ENCODE results near the gene GDF2.
A peak's percentile ranks its signal among the peaks of the same experiment; 100 is the strongest.

GDF2 gene

DNA sequence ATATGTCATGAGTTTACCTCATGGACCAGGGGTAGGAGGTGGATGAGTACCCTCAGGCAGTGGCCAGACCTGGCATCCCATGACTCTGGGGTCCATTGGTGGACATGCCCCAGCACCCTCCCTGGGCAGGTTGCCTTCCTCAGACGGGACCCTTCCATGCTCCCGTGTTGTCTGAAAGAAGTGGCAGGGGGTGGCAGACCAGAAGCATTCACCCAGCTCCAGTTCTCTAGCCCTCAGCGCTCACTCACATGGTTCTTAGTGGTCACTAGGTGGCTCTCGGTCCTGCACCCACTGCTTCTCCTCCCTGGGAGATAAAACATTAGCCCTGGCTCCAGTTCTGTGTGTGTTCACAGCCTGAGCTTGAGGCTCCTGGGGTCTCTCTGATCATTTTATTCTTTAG lies 31.9 kb downstream of the GDF2 start:
- DNase-seq (ENCODE audit: low read depth): peak; percentile 6
- no peak overlapping the region for H3K4me3 ChIP-seq (ENCODE audit: control insufficient read depth, low read depth, low read length)
- TF ChIP-seq, protein P1, sequence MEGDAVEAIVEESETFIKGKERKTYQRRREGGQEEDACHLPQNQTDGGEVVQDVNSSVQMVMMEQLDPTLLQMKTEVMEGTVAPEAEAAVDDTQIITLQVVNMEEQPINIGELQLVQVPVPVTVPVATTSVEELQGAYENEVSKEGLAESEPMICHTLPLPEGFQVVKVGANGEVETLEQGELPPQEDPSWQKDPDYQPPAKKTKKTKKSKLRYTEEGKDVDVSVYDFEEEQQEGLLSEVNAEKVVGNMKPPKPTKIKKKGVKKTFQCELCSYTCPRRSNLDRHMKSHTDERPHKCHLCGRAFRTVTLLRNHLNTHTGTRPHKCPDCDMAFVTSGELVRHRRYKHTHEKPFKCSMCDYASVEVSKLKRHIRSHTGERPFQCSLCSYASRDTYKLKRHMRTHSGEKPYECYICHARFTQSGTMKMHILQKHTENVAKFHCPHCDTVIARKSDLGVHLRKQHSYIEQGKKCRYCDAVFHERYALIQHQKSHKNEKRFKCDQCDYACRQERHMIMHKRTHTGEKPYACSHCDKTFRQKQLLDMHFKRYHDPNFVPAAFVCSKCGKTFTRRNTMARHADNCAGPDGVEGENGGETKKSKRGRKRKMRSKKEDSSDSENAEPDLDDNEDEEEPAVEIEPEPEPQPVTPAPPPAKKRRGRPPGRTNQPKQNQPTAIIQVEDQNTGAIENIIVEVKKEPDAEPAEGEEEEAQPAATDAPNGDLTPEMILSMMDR (conservative IDR thresholded peaks at IDR 0.05; ENCODE audit: control insufficient read depth, insufficient read depth, low read depth, low read length): peak; percentile 13

DNA sequence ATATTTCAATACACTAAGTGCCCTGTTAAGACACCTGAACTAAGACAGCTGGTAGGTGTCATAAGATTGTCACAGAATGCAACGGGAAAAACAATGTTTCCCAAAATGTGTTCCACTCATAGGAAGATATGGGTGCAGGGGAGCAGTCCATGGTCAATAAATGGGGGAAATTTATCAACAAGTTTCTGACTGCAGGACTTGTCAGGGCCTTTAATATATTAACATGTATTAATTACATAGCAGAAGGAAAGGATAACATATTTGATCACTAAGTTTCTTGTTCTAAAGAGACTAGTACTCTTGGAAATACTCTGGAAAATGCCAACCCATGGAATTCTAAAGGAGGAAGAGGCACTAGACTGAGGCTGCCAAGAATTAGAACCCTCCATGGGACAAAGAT lies 32.6 kb downstream of the GDF2 start:
- TF ChIP-seq, protein P1 (conservative IDR thresholded peaks at IDR 0.05; ENCODE audit: control insufficient read depth, insufficient read depth, low read depth, low read length): no peak
- no peak for DNase-seq (ENCODE audit: low read depth)
- H3K4me3 ChIP-seq (ENCODE audit: control insufficient read depth, low read depth, low read length): no peak overlapping the region

DNA sequence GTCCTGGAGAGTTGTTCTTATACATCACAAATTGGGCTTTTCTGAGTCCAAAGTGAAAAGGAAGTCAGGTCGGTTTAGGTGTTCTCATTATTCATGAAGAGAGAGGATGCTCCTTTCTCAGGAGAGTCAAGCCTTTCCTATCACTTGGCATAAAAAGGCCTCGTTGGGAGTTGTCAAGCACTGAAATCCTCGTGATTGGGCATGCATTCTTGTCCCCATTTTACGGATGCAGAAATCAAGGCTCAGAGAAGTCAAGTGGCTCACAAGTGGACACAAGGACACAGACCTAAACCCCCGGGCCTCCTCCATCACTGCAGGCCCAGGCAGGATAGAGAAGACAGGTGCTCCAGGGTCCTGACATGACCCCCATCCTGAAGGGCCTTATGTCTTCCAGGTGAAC lies 34.5 kb downstream of the GDF2 start:
- H3K4me3 ChIP-seq (ENCODE audit: control insufficient read depth, low read depth, low read length): no peak overlapping the region
- DNase-seq (ENCODE audit: low read depth): no peak
- TF ChIP-seq, protein P1 (conservative IDR thresholded peaks at IDR 0.05; ENCODE audit: control insufficient read depth, insufficient read depth, low read depth, low read length): no peak

DNA sequence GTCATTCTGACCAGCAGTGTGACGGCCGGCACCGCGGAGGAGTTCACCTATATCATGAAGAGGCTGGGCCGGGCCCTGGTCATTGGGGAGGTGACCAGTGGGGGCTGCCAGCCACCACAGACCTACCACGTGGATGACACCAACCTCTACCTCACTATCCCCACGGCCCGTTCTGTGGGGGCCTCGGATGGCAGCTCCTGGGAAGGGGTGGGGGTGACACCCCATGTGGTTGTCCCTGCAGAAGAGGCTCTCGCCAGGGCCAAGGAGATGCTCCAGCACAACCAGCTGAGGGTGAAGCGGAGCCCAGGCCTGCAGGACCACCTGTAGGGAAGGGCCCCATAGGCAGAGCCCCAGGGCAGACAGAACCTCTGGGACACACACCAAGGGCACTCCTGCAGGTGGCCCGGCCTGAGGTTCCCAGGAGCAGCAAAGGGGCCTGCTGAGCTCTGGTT lies 34.9 kb downstream of the GDF2 start:
- H3K4me3 ChIP-seq (ENCODE audit: control insufficient read depth, low read depth, low read length): no peak overlapping the region
- DNase-seq (ENCODE audit: low read depth): no peak
- TF ChIP-seq, protein P1 (conservative IDR thresholded peaks at IDR 0.05; ENCODE audit: control insufficient read depth, insufficient read depth, low read depth, low read length): no peak

DNA sequence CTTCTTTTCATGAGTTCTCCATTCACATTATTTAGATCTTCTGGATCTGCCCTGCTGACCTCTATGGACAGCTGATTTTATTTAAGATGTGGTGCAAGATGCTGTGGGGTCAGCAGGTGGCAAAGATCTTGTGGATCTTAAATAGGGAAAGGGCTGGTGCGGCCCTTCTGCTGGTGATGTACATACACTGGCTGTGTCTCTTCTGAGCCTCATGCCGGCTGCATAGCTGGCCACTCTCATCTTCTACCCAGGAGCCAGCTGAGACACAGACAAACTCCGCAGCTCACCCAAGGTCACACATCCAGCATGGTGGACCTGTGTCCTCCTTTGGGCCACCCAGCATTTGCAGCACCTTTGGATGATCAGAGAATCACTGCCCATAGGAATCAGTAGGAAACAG lies 35.7 kb downstream of the GDF2 start:
- H3K4me3 ChIP-seq (ENCODE audit: control insufficient read depth, low read depth, low read length): no peak overlapping the region
- DNase-seq (ENCODE audit: low read depth): no peak
- TF ChIP-seq, protein P1 (conservative IDR thresholded peaks at IDR 0.05; ENCODE audit: control insufficient read depth, insufficient read depth, low read depth, low read length): no peak

DNA sequence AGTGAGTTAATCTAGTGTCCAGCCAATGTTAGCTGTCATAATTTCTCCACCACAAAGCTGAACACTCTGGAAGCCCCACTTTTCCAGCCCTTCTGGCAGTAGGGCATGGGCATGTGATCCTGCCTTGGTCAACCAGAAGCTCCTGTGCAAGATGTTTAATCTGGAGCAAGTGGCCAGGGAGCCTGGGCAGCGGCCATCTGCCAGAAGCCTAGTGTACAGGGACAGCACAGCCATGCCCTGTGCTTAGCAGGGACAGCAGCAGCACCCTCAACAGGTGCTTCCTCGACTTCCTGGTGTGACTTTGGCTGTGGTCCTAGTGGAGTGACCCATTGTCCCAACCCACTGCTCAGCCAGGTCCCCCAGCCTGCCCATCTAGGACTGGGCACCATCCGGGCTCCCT lies 36.2 kb downstream of the GDF2 start:
- TF ChIP-seq, protein P1 (conservative IDR thresholded peaks at IDR 0.05; ENCODE audit: control insufficient read depth, insufficient read depth, low read depth, low read length): no peak
- DNase-seq (ENCODE audit: low read depth): no peak
- H3K4me3 ChIP-seq (ENCODE audit: control insufficient read depth, low read depth, low read length): no peak overlapping the region

DNA sequence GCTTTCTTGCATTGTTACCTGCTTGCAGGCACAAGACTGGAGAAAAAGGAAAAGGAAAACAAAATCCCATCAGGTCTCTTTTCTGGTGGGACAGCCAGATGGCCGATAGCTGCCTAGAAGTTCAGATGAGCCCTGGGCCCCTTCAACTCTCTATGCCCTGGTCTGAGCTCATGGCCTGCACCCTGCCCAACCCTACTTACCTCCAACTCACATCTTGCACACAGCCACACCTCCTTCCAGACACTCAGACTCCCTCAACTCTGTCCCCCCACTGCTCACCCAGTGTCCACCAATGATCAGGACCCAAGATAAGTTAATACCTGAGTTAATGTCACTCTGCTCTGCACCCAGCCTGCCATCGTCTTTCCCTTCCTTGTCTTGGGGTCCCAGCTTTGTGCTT lies 36.8 kb downstream of the GDF2 start:
- TF ChIP-seq, protein P1 (conservative IDR thresholded peaks at IDR 0.05; ENCODE audit: control insufficient read depth, insufficient read depth, low read depth, low read length): no peak
- H3K4me3 ChIP-seq (ENCODE audit: control insufficient read depth, low read depth, low read length): no peak overlapping the region
- no peak for DNase-seq (ENCODE audit: low read depth)

Measured in fibroblast of mammary gland (primary cell).